ENCODE results near the gene ARFGAP1. TPM values are rescaled to one million over a fixed set of nuclear protein-coding genes. Genes with fewer than 3 reads are reported as not detected.

ARFGAP1 gene
- total and polyA plus RNA-seq, 4 donors, result 47.0 to 108 (median 87.6) TPM

DNA sequence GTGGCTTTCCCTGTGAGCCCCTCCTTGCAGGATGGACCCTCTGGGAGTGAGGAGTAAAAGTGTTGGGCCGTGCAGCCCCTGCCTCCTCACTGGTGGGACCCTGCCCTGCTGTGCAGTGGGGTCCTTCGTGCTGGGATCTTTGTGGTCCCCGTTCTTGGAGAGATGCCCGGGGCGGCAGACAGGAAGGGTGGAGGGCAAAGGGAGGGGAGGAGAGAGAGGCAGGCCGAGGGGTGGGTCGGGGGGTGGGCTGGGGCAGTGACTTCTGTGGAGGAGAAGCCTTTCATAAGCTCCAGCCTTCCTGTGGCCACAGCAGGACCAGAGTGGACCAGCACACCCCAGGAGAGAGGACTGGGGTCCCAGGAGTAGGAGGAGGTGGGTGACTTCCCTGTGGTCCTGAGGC lies 20.3 kb downstream of the ARFGAP1 start, which contains the start of gene COL20A1:
TSS of gene COL20A1 (plus strand) at position 283 of the 400 bp plus-strand sequence. CDS start 1,922 bp downstream, outside the sequence.
- no peak for ATAC-seq (ENCODE audit: insufficient read depth, low FRiP score)
- TF ChIP-seq, protein P1, sequence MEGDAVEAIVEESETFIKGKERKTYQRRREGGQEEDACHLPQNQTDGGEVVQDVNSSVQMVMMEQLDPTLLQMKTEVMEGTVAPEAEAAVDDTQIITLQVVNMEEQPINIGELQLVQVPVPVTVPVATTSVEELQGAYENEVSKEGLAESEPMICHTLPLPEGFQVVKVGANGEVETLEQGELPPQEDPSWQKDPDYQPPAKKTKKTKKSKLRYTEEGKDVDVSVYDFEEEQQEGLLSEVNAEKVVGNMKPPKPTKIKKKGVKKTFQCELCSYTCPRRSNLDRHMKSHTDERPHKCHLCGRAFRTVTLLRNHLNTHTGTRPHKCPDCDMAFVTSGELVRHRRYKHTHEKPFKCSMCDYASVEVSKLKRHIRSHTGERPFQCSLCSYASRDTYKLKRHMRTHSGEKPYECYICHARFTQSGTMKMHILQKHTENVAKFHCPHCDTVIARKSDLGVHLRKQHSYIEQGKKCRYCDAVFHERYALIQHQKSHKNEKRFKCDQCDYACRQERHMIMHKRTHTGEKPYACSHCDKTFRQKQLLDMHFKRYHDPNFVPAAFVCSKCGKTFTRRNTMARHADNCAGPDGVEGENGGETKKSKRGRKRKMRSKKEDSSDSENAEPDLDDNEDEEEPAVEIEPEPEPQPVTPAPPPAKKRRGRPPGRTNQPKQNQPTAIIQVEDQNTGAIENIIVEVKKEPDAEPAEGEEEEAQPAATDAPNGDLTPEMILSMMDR (IDR thresholded peaks at IDR 0.05; ENCODE audit: control extremely low read depth, extremely low read depth), result no peak
- Histone ChIP-seq H3K4me1 (ENCODE audit: control insufficient read depth in 5 of 5, insufficient read depth in 5 of 5, low read length in 5 of 5) (peaks cover 0 to 24% (median 0%) of the 10 kb centered on the region in 5 donors), H3K36me3 (ENCODE audit: control insufficient read depth in 4 of 4, insufficient read depth in 4 of 4, low read length in 4 of 4) (peaks cover 0 to 14% (median 6%) of the 10 kb centered on the region in 4 donors), H3K27ac (ENCODE audit: low read depth in 1 of 2, low read length in 1 of 2) (no peak within 1 kb of the TSS), H3K9ac (ENCODE audit: insufficient read depth in 1 of 2, low read length in 2 of 2) (no peak within 1 kb of the TSS), H3K27me3 (ENCODE audit: control insufficient read depth in 3 of 3, insufficient read depth in 3 of 3, low read length in 2 of 3) (peaks cover 0 to 7% (median 0%) of the 10 kb centered on the region in 3 donors), H3K9me3 (ENCODE audit: control insufficient read depth in 4 of 4, insufficient read depth in 3 of 4, low read length in 3 of 4) (peaks cover 0 to 2% (median 0%) of the 10 kb centered on the region in 4 donors), H3K4me3 (no peak within 1 kb of the TSS)
- DNase-seq, result no peak
- WGBS, 2 donors, result 24 to 25% methylated on average over 7 of the region's 7 CpGs

DNA sequence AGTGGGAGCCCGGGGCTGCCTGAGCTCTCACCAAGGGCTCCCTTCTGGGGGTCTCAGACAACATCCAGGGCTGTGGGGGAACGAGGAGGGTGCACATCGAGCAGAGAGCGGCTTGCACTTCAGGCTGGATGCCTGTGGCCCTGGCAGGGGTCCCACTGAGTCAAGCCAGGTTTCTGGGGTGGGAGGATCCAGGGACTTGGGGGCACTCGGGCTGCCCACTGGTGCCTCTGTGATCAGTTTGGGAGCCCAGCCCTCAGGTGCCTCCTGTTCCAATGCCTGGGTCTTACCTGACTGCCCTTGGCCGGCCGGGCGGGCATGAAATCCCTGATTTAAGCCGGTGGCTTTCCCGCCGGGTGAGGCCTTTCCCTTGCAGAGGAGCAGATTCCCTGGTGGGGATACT lies 20.8 kb downstream of the ARFGAP1 start:
- peaks cover 0 to 7% (median 0%) of the 10 kb centered on the region in 3 donors for H3K27me3 ChIP-seq (ENCODE audit: control insufficient read depth in 3 of 3, insufficient read depth in 3 of 3, low read length in 2 of 3)
- H3K9me3 ChIP-seq (ENCODE audit: control insufficient read depth in 4 of 4, insufficient read depth in 3 of 4, low read length in 3 of 4), result peaks cover 0 to 2% (median 0%) of the 10 kb centered on the region in 4 donors
- TF ChIP-seq, protein P1 (IDR thresholded peaks at IDR 0.05; ENCODE audit: control extremely low read depth, extremely low read depth), result no peak
- peaks cover 0 to 9% (median 5%) of the 10 kb centered on the region in 4 donors for H3K36me3 ChIP-seq (ENCODE audit: control insufficient read depth in 4 of 4, insufficient read depth in 4 of 4, low read length in 4 of 4)
- ATAC-seq (ENCODE audit: insufficient read depth, low FRiP score) (no peak), DNase-seq (no peak)
- H3K9ac ChIP-seq (ENCODE audit: insufficient read depth in 1 of 2, low read length in 2 of 2), result no peak overlapping the region
- 64 to 70% methylated on average over 10 to 11 of the region's 11 CpGs for WGBS, 2 donors
- no peak overlapping the region for H3K4me3 ChIP-seq
- peaks cover 0 to 26% (median 0%) of the 10 kb centered on the region in 5 donors for H3K4me1 ChIP-seq (ENCODE audit: control insufficient read depth in 5 of 5, insufficient read depth in 5 of 5, low read length in 5 of 5)
- no peak overlapping the region for H3K27ac ChIP-seq (ENCODE audit: low read depth in 1 of 2, low read length in 1 of 2)

DNA sequence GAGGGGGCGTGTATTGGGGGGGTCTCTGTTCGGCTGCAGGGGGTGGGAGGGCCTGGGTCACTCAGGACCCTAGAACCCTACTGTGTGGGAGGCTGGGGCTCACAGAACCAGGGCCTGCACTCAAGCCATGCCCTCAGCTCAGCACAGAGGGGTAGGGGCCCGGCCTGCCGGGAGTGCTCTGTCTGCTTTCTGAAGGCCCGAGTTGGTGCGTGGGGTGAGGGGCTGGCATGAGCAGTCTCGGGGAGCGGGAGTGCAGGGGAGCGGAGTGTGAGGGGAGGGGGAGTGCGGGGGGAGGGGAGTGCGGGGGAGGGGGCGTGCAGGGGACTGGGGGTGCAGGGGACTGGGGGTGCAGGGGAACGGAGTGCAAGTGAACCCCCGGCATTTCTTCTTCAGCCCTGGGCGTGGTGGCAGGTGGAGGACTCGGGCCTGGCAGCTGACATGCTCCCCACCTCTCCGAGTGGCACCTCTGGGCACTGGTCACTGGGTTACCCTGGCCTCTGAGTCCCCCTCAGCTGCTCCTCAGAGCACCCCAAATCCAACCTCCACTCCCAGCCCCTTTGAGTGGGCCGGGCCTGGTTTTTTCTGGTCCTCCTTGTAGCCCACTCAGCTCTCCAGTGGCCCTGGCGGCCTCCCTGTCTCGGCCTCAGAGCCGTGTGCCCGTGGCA lies 21.4 kb downstream of the ARFGAP1 start:
- Histone ChIP-seq H3K4me3 (no peak overlapping the region), H3K27ac (ENCODE audit: low read depth in 1 of 2, low read length in 1 of 2) (no peak overlapping the region), H3K9me3 (ENCODE audit: control insufficient read depth in 4 of 4, insufficient read depth in 3 of 4, low read length in 3 of 4) (peaks cover 0 to 4% (median 0%) of the 10 kb centered on the region in 4 donors), H3K27me3 (ENCODE audit: control insufficient read depth in 3 of 3, insufficient read depth in 3 of 3, low read length in 2 of 3) (peaks cover 0 to 7% (median 0%) of the 10 kb centered on the region in 3 donors), H3K9ac (ENCODE audit: insufficient read depth in 1 of 2, low read length in 2 of 2) (no peak overlapping the region), H3K4me1 (ENCODE audit: control insufficient read depth in 5 of 5, insufficient read depth in 5 of 5, low read length in 5 of 5) (peaks cover 0 to 26% (median 0%) of the 10 kb centered on the region in 5 donors), H3K36me3 (ENCODE audit: control insufficient read depth in 4 of 4, insufficient read depth in 4 of 4, low read length in 4 of 4) (peaks cover 0 to 4% (median under 1%) of the 10 kb centered on the region in 4 donors)
- DNase-seq (no peak), ATAC-seq (ENCODE audit: insufficient read depth, low FRiP score) (no peak)
- TF ChIP-seq, protein P1 (IDR thresholded peaks at IDR 0.05; ENCODE audit: control extremely low read depth, extremely low read depth), result no peak
- 55 to 68% methylated on average over 18 to 20 of the region's 22 CpGs for WGBS, 2 donors
